ENCODE measurements around the gene NACC1.

- TF ChIP-seq CTCF (IDR thresholded peaks at IDR 0.05), result no peak
- TF ChIP-seq EZH2 (IDR thresholded peaks at IDR 0.05), result no peak
Observed at GRCh38 chr19:13102416-13102665, 15.7 kb upstream of the NACC1 start.

All from neural progenitor cell (in vitro differentiated cells).